22Rv1 (cell line): ENCODE results near the gene RTL10.

ENCODE experiments used
- ZFX ChIP-seq: fragments of 450-650 bp; IDR thresholded peaks from 2 replicates; pipeline ENCODE4 v1.6.1; 2017; ENCODE audit warnings: antibody characterized with exemption, borderline replicate concordance
- TF ChIP-seq, protein P1 (sequence below): fragments of 450-650 bp; IDR thresholded peaks from 2 replicates; pipeline ENCODE4 v1.5.1; 2017; ENCODE audit warnings: mild to moderate bottlenecking

DNA sequence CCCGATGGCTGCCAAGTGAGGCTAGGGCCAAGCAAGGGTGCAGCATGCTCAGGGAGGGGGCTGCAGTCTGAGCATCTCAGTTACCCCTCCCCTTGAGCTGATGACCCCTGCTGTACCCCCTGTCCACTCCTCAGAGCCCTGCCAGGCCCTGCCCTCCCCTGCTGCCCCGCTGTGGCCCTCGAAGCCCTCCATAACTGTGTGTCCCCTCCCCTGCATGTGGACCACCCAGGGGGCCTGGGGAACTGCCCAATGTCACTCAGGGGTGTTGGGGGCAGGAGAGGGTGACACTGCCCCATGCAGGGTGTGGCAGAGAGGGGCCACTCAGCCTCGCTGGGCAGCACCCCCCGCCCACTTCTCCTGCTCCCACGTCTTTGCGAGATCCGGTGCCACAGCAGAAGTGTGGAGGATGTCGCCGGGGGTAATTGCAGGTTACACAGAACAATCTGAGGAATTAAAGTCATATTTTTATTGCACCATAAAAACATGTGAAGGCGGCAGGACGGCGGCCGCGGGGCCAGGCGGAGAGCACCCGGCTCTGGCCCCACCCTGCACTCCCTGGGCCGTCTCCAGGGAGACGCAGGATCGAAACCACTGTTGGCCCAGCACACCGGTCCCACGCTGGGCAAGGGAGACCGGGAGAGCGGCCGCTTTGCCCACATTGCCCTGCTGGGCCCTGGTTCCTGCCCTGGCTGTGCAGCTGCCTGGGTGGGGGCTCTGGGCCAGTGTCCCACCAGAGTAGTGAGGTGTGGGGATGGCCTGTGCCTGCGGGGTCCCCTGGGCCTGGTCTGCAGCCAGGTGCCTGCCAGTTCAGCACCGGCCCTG lies 18.7 kb upstream of the RTL10 start:
- TF ChIP-seq, protein P1, sequence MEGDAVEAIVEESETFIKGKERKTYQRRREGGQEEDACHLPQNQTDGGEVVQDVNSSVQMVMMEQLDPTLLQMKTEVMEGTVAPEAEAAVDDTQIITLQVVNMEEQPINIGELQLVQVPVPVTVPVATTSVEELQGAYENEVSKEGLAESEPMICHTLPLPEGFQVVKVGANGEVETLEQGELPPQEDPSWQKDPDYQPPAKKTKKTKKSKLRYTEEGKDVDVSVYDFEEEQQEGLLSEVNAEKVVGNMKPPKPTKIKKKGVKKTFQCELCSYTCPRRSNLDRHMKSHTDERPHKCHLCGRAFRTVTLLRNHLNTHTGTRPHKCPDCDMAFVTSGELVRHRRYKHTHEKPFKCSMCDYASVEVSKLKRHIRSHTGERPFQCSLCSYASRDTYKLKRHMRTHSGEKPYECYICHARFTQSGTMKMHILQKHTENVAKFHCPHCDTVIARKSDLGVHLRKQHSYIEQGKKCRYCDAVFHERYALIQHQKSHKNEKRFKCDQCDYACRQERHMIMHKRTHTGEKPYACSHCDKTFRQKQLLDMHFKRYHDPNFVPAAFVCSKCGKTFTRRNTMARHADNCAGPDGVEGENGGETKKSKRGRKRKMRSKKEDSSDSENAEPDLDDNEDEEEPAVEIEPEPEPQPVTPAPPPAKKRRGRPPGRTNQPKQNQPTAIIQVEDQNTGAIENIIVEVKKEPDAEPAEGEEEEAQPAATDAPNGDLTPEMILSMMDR: no peak
- TF ChIP-seq ZFX: no peak
